AML-193 (cell line): ENCODE data around the gene ASMTL.
"Not testable (repeated sequence)": the region's sequence is repeated elsewhere in the genome, so short reads cannot be mapped to it uniquely, and the experiment has no call there.

Experiments
- DNase-seq, 2 experiments: peaks; one replicate each; lab custom pipeline; 2025; lab: John Stamatoyannopoulos, UW

The ASMTL gene

GRCh38 chrX:1453951-1454785 lies 1.5 kb upstream of the ASMTL start:
- no peak for DNase-seq

GRCh38 chrX:1453395-1453783 lies 680 bp upstream of the ASMTL start:
- DNase-seq: no peak

- no peak for DNase-seq
Observed at GRCh38 chrX:1451661-1452515, 821 bp downstream of the ASMTL start.

- DNase-seq: no peak
Observed at GRCh38 chrX:1451251-1451660, 1.5 kb downstream of the ASMTL start.

GRCh38 chrX:1450361-1451161 lies 2.1 kb downstream of the ASMTL start:
- DNase-seq: no peak

- no peak for DNase-seq
Observed at GRCh38 chrX:1449823-1450149, 2.9 kb downstream of the ASMTL start.

GRCh38 chrX:1449036-1449822 lies 3.5 kb downstream of the ASMTL start:
- DNase-seq: no peak

- DNase-seq: not testable (repeated sequence)
Observed at GRCh38 chrX:1448573-1449001, 4.1 kb downstream of the ASMTL start.

- DNase-seq: not testable (repeated sequence)
Observed at GRCh38 chrX:1447969-1448572, 4.6 kb downstream of the ASMTL start.

GRCh38 chrX:1446984-1447968 lies 5.4 kb downstream of the ASMTL start:
- not testable (repeated sequence) for DNase-seq

GRCh38 chrX:1444561-1445500 lies 7.9 kb downstream of the ASMTL start:
- no peak for DNase-seq

GRCh38 chrX:1443496-1444075 lies 9.1 kb downstream of the ASMTL start:
- DNase-seq: no peak

GRCh38 chrX:1442724-1443367 lies 9.9 kb downstream of the ASMTL start:
- no peak for DNase-seq

GRCh38 chrX:1442016-1442665 lies 10.6 kb downstream of the ASMTL start:
- no peak for DNase-seq

GRCh38 chrX:1440506-1440905 lies 12.2 kb downstream of the ASMTL start:
- DNase-seq: no peak

GRCh38 chrX:1435241-1435895 lies 17.3 kb downstream of the ASMTL start:
- no peak for DNase-seq

- DNase-seq: no peak
Observed at GRCh38 chrX:1434871-1435240, 17.9 kb downstream of the ASMTL start.
